ENCODE measurements around the gene ZNF488.

DNA sequence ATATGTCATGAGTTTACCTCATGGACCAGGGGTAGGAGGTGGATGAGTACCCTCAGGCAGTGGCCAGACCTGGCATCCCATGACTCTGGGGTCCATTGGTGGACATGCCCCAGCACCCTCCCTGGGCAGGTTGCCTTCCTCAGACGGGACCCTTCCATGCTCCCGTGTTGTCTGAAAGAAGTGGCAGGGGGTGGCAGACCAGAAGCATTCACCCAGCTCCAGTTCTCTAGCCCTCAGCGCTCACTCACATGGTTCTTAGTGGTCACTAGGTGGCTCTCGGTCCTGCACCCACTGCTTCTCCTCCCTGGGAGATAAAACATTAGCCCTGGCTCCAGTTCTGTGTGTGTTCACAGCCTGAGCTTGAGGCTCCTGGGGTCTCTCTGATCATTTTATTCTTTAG, 29.9 kb downstream of the ZNF488 start:
- TF ChIP-seq CTCF (IDR thresholded peaks at IDR 0.05) (no peak), EZH2 (IDR thresholded peaks at IDR 0.05; ENCODE audit: borderline replicate concordance, insufficient read depth, low read depth, low read length, poor library complexity, severe bottlenecking) (no peak)

Measured in B cell (primary cell).